Skeletal muscle cell (primary cell): ENCODE results near the gene ERVFRD-1.

Experiments used
- DNase-seq: peaks from one replicate; pipeline ENCODE4 v3.0.0-alpha.2; 2010; ENCODE audit warnings: low read depth
- H3K4me3 ChIP-seq: 2 replicates; pipeline ENCODE4 v1.5.1; 2011; ENCODE audit warnings: low read depth, mild to moderate bottlenecking, control low read depth, low read length, moderate library complexity

The ERVFRD-1 gene

DNA sequence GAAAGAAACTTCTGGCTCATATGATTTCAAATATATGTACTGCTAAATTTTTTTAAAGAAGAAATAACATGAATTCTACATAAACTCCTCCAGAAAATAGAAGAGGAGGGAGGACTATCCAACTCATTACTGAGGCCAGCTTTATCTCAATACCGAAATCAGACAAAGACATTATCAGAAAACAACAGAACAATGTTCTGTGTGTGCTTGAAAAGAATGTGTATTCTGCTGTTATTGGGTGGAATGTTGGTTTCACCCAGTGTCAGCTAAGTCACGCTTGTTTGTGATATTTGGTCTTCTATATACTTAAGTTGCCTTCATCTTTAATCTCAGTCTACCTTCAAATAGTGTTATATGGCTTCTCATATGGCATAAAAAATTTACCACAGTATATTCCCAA lies 48.8 kb downstream of the ERVFRD-1 start:
- DNase-seq: no peak
- H3K4me3 ChIP-seq: no peak overlapping the region

- H3K4me3 ChIP-seq: no peak overlapping the region
- no peak for DNase-seq
These were observed 49.4 kb downstream of the ERVFRD-1 start for GRCh38 chr6:11062083-11062482.

DNA sequence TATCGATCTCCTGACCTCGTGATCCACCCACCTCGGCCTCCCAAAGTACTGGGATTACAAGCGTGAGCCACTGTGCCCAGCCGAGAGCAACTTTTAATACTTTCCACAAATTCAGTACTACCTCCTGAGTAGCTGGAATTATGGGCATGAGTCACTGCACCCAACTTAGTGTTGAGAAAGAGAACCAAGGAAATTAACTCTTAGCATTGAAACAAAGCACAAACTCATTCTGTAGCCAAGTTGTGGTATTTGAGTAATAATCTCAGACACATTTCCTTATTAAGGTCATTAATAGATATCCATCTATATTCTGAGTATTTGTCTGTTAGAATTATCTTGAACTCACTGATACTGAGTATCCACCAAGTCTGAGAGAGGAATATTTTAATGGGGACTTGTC lies 53.1 kb downstream of the ERVFRD-1 start:
- no peak overlapping the region for H3K4me3 ChIP-seq
- no peak for DNase-seq

GRCh38 chr6:11056871-11057270 lies 54.7 kb downstream of the ERVFRD-1 start:
- DNase-seq: no peak

DNA sequence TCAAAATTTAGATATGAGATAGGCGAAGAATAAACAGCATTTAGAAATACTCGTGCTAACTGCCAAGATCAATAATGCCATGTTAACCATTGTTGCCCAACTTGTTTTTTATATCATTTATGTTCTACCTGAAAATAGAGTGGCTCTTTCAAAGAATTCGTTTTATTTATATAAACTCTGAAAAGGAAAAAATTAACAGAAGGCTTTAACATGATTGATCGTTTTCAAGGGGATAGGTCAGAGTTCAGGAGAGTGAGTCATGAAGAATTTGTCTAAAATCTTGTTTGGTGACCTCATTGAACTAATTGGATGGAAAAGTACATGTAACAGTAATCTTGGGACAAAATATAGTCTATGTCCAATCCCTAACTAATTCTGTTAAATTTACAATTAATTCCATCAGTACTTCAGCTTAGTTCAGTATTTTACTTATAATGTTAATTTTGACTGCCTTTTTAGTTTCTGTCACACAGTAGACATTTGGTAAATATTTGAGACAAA lies 56.3 kb downstream of the ERVFRD-1 start:
- H3K4me3 ChIP-seq: no peak overlapping the region
- no peak for DNase-seq

More at GRCh38 chr6:11056871-11057270, 54.7 kb downstream of the ERVFRD-1 start:
- H3K4me3 ChIP-seq: no peak overlapping the region

DNA sequence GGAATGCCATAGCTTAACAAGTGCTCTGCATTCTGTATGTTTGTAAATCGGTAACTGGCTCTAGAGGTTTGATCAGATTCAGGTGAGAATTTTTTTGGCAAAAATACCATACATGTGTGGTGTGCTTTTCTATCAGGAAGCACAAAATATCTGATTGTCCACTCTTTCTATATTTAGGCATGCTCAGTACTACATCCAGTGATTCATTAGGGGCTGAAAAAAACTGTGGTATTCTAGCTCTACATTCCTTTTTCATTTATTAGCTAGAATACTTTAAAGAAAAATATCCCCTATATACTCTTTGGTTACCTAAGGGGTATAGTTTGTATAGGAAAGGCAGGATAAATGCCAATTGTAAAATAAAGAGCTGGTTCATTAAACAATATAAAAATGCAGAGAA lies 56.8 kb downstream of the ERVFRD-1 start:
- no peak for DNase-seq
- H3K4me3 ChIP-seq: no peak overlapping the region

DNA sequence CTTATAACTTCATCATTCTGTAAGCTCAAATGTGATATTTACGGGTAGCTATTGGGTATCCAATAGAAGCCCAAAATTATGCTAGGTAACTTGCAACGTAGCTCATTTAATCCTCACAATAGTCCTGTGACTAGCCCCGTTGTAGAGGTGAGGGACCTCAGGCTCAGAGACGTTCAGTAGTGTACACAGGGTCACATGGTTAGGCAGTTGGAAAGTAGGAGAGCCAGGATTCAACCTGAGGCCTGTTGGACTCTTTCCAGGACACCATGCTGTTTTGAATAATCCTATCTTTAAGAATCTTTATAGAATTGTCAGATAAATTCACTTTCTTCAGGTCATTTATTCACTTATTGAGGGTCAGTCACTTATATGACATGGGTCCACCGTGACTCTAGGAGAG lies 58.2 kb downstream of the ERVFRD-1 start:
- H3K4me3 ChIP-seq: no peak overlapping the region
- no peak for DNase-seq
